Prostate gland (tissue), 2 donors: ENCODE measurements around the gene DMXL2.

Experiments used
- CTCF ChIP-seq, 4 experiments: fragments of 200-600 bp in 2 of 4; fragments of 450-650 bp in 2 of 4; sonication (generic) in 2 of 4; IDR thresholded peaks; 1 replicate in 3 of 4; 2 replicates in 1 of 4; pipeline ENCODE4 v1.5.1; 2016 to 2019; ENCODE audit warnings: antibody characterized with exemption in 4 of 4, mild to moderate bottlenecking in 2 of 4, moderate library complexity in 2 of 4
- POLR2A ChIP-seq: fragments of 450-650 bp; IDR thresholded peaks from one replicate; pipeline ENCODE4 v1.6.1; 2016; ENCODE audit warnings: antibody characterized with exemption, mild to moderate bottlenecking
- POLR2AphosphoS5 ChIP-seq: sonication (generic); formaldehyde crosslinking; IDR thresholded peaks from one replicate; pipeline ENCODE4 v1.6.1; 2017; ENCODE audit warnings: antibody characterized with exemption

GRCh38 chr15:51444807-51445206 lies 177.8 kb downstream of the DMXL2 start:
- TF ChIP-seq POLR2A (no peak), CTCF (IDR thresholded peaks at IDR 0.05) (no peak), POLR2AphosphoS5 (no peak)
